Endothelial cell of umbilical vein (primary cell): ENCODE measurements around the gene TPM4. TPM values are rescaled to one million over a fixed set of nuclear protein-coding genes. Genes with fewer than 3 reads are reported as not detected.

Experiments
- BruUV-seq: library from RNA; stranded (reverse); fragments of 400-500 nt; replicated peaks from 2 replicates; lab custom pipeline; 2021; lab: Mats Ljungman, UMichigan
- CTCF ChIA-PET: fragments of 300-600, 350-600 bp; sonication (Branson Sonifier 250); formaldehyde crosslinking; loops from one replicate; lab custom pipeline; 2021; ENCODE audit warnings: antibody characterized with exemption, inconsistent platforms; lab: Charles Lee
- POLR2A ChIA-PET: fragments of 300-600, 350-600 bp; sonication (Branson Sonifier 250); formaldehyde crosslinking; loops from one replicate; lab custom pipeline; 2021; ENCODE audit warnings: antibody characterized with exemption, inconsistent platforms; lab: Charles Lee
- DNase-seq: peaks from one replicate; pipeline ENCODE4 v3.0.0-alpha.2; 2011; ENCODE audit warnings: low read depth, low spot score
- FAIRE-seq: peaks from 2 replicates; lab custom pipeline; 2011; peaks lifted over from hg19 to GRCh38; lab: Jason Lieb, UNC
- H2AFZ ChIP-seq: 2 replicates; pipeline ENCODE4 v1.6.0; 2012; ENCODE audit warnings: low read depth, low read length, control low read depth, inconsistent platforms
- H3K27ac ChIP-seq: 2 replicates; pipeline ENCODE4 v1.5.1; 2011; ENCODE audit warnings: low read depth, mild to moderate bottlenecking, control low read depth, low read length, moderate library complexity; ENCODE audit not compliant: insufficient read depth
- H3K27me3 ChIP-seq, 2 experiments: 2 replicates each; pipeline versions ENCODE4 v1.6.0 to v1.6.1; 2011; ENCODE audit warnings: low read length in 2 of 2, mixed read lengths in 1 of 2; ENCODE audit not compliant: control insufficient read depth in 2 of 2, insufficient read depth in 2 of 2
- H3K36me3 ChIP-seq, 2 experiments: 2 replicates in 1 of 2; 3 replicates in 1 of 2; pipeline ENCODE4 v1.5.1; 2011; ENCODE audit warnings: low read length in 2 of 2, mild to moderate bottlenecking in 1 of 2, moderate library complexity in 1 of 2; ENCODE audit not compliant: control insufficient read depth in 2 of 2, insufficient read depth in 2 of 2; ENCODE audit errors: extremely low read depth in 1 of 2
- H3K4me1 ChIP-seq: 3 replicates; pipeline ENCODE4 v1.5.1; 2011; ENCODE audit warnings: mild to moderate bottlenecking, low read length; ENCODE audit not compliant: control insufficient read depth, insufficient read depth; ENCODE audit errors: extremely low read depth
- H3K4me2 ChIP-seq: 2 replicates; pipeline ENCODE4 v1.6.1; 2011; ENCODE audit warnings: low read length, control low read depth, mixed read lengths; ENCODE audit not compliant: insufficient read depth
- H3K4me3 ChIP-seq, 3 experiments: fragments of 200-600 bp in 1 of 3; sonication (generic), shearing (Covaris generic) in 1 of 3; replicated peaks in 1 of 3; 2 replicates each; pipeline ENCODE4 v1.5.1; 2011 to 2016; ENCODE audit warnings: control low read depth in 3 of 3, low read length in 3 of 3, mild to moderate bottlenecking in 2 of 3, inconsistent platforms in 1 of 3, low read depth in 1 of 3, moderate library complexity in 1 of 3; ENCODE audit not compliant: insufficient read depth in 1 of 3
- H3K79me2 ChIP-seq: 2 replicates; pipeline ENCODE4 v1.6.0; 2012; ENCODE audit warnings: low read length, inconsistent platforms; ENCODE audit not compliant: control insufficient read depth, insufficient read depth
- H3K9ac ChIP-seq: replicated peaks from 2 replicates; pipeline ENCODE3; 2011; ENCODE audit warnings: low read length, control low read depth; ENCODE audit not compliant: insufficient read depth; ENCODE audit errors: extremely low read depth
- H3K9me1 ChIP-seq: replicated peaks from 3 replicates; pipeline ENCODE4 v1.6.0; 2011; ENCODE audit warnings: mild to moderate bottlenecking, low read length; ENCODE audit not compliant: control insufficient read depth, insufficient read depth; ENCODE audit errors: extremely low read depth
- H3K9me3 ChIP-seq: replicated peaks from 2 replicates; pipeline ENCODE4 v1.5.1; 2012; ENCODE audit warnings: low read length, inconsistent platforms; ENCODE audit not compliant: control insufficient read depth, insufficient read depth
- H4K20me1 ChIP-seq: replicated peaks from 2 replicates; pipeline ENCODE3; 2011; ENCODE audit warnings: mild to moderate bottlenecking, low read length; ENCODE audit not compliant: control insufficient read depth, insufficient read depth; ENCODE audit errors: extremely low read depth
- CTCF ChIP-seq, 2 donors: IDR thresholded peaks; 1 replicate in 1 of 2; 2 replicates in 1 of 2; pipeline ENCODE4 v1.5.1; 2011; ENCODE audit warnings: low read length in 2 of 2, mild to moderate bottlenecking in 2 of 2, moderate library complexity in 2 of 2, control low read depth in 1 of 2, inconsistent platforms in 1 of 2, low read depth in 1 of 2; ENCODE audit not compliant: insufficient read depth in 1 of 2; ENCODE audit errors: extremely low read depth in 1 of 2
- EZH2 ChIP-seq: IDR thresholded peaks from 2 replicates; pipeline ENCODE4 v1.6.1; 2012; ENCODE audit warnings: borderline replicate concordance, low read depth, mild to moderate bottlenecking, moderate library complexity, low read length, inconsistent platforms; ENCODE audit not compliant: severe bottlenecking
- FOS ChIP-seq: IDR thresholded peaks from 2 replicates; pipeline ENCODE4 v1.6.1; 2011; ENCODE audit warnings: mild to moderate bottlenecking, low read length, moderate library complexity, borderline replicate concordance; ENCODE audit not compliant: insufficient read depth
- GATA2 ChIP-seq: IDR thresholded peaks from 2 replicates; pipeline ENCODE4 v1.7.0; 2011; ENCODE audit warnings: low read depth, mild to moderate bottlenecking, moderate library complexity, mixed read lengths, low read length; ENCODE audit not compliant: insufficient read length, insufficient read depth
- JUN ChIP-seq: IDR thresholded peaks from 2 replicates; pipeline ENCODE4 v1.6.1; 2011; ENCODE audit warnings: borderline replicate concordance, low read depth; ENCODE audit not compliant: insufficient read length, insufficient read depth
- MAX ChIP-seq: IDR thresholded peaks from 2 replicates; pipeline ENCODE4 v1.6.1; 2011; ENCODE audit not compliant: insufficient read depth, insufficient read length
- MYC ChIP-seq: IDR thresholded peaks from one replicate; pipeline ENCODE4 v1.6.1; 2011; ENCODE audit warnings: mild to moderate bottlenecking, low read depth, low read length
- POLR2A ChIP-seq: IDR thresholded peaks from 2 replicates; pipeline ENCODE4 v1.6.1; 2012; ENCODE audit warnings: low read depth, mild to moderate bottlenecking, control low read depth, low read length
- POLR2AphosphoS5 ChIP-seq: IDR thresholded peaks from 2 replicates; pipeline ENCODE4 v1.6.1; 2012; ENCODE audit warnings: low read depth, mild to moderate bottlenecking, control low read depth, low read length, moderate library complexity; ENCODE audit not compliant: insufficient read depth
- dilution Hi-C: fragments of 300-500 bp; cut with MboI; formaldehyde crosslinking; loops from one replicate; pipeline ENCODE4 v1.15.0; 2019; ENCODE audit warnings: low sequenced_read_pairs; ENCODE audit not compliant: extremely low pct_ligation_motif_present
- intact Hi-C: fragments of 100-400 bp; cut with micrococcal nuclease; formaldehyde crosslinking; loops from one replicate; pipeline ENCODE4 v1.10.0; 2022
- polyA plus RNA-seq, 4 experiments: library from polyadenylated mRNA; depleted of rRNA in 3 of 4; stranded (reverse) in 3 of 4; unstranded in 1 of 4; fragments of >200 nt; gene quantifications; 2 replicates each; pipeline versions ENCODE4 v1.2.1 to v1.2.3, GENCODE V29; 2011 to 2012; ENCODE audit warnings: missing spikeins in 1 of 4
- total RNA-seq: library from RNA; stranded (reverse); gene quantifications from 2 replicates; pipeline ENCODE4 v1.2.3, GENCODE V29; 2021

TPM4 gene
- total and polyA plus RNA-seq, 2 donors (not counting 3 experiments of a cell fraction or from before 2014, with no cell fraction given), result 430 to 924 TPM

- dilution Hi-C loops, result no loop called here
- H3K9ac ChIP-seq, result peak within 1 kb of the TSS; percentile 91
Measured at GRCh38 chr19:16111160-16111908, 35.0 kb downstream of the TPM4 start, which contains the start of gene RAB8A. TSS of gene RAB8A (plus strand) at chr19:16111889. CDS start at chr19:16111902, 13 bp downstream.

More at GRCh38 chr19:16111160-16111908, 35.0 kb downstream of the TPM4 start, which contains the start of gene RAB8A:
- H3K4me2 ChIP-seq, result peak within 1 kb of the TSS; percentile 80
- peak; percentile 99 for FAIRE-seq
- H3K9me1 ChIP-seq, result no peaks in the 10 kb centered on the region
- ChIA-PET POLR2A (interaction anchor here (0.6 to 1.3 kb wide), 3 partner anchors 25 to 70 kb away, joined by 3 read pairs; no protein-coding TSS in a partner anchor), CTCF (interaction anchor here (0.6 to 2.1 kb wide), 11 partner anchors 16 to 692 kb away, joined by 3 to 35 read pairs (median 4); partner anchors contain the start of genes AKAP8L, AP1M1 and TPM4)
- no peaks in the 10 kb centered on the region for H3K36me3 ChIP-seq
- peak; percentile 100 for DNase-seq
- H2AFZ ChIP-seq, result peak within 1 kb of the TSS; percentile 93
- H3K9me3 ChIP-seq, result no peaks in the 10 kb centered on the region
- H3K27me3 ChIP-seq, result no peaks in the 10 kb centered on the region
- peak within 1 kb of the TSS; percentile 75 for H3K27ac ChIP-seq
- intact Hi-C loops, result loop anchor here (1.0 kb wide), 4 partner anchors 32 to 74 kb away; partner anchors contain the start of gene FAM32A
- BruUV-seq, result no TSS peak
- peaks cover 40% of the 10 kb centered on the region for H3K79me2 ChIP-seq
- TF ChIP-seq GATA2, result no peak
- TF ChIP-seq FOS, result no peak
- no peak for TF ChIP-seq POLR2A
- no peak for TF ChIP-seq EZH2
- TF ChIP-seq JUN, result no peak
- peak; percentile 56 for TF ChIP-seq MAX
- TF ChIP-seq CTCF (IDR thresholded peaks at IDR 0.05; ENCODE audit: extremely low read depth in 1 of 2, insufficient read depth in 1 of 2, low read depth in 1 of 2, low read length in 2 of 2), result peak; percentile 93 to 96
- no peak for TF ChIP-seq MYC
- TF ChIP-seq POLR2AphosphoS5, result peak; percentile 39
- peaks cover 12% of the 10 kb centered on the region for H3K4me1 ChIP-seq
- H3K4me3 ChIP-seq, result peak within 1 kb of the TSS; percentile 75 to 96 (median 87)
- no peaks in the 10 kb centered on the region for H4K20me1 ChIP-seq
